Uterus (tissue), 4 donors: Measurements from ENCODE around the gene GLP1R. TPM values are rescaled to one million over a fixed set of nuclear protein-coding genes. Genes with fewer than 3 reads are reported as not detected.

Experiments used
- DNase-seq, 2 donors: peaks; one replicate each; pipeline ENCODE4 v3.0.0-alpha.2; 2019 to 2020
- H3K27ac ChIP-seq, 2 donors: fragments of 200-600 bp; sonication (generic); 1 replicate in 1 of 2; 2 replicates in 1 of 2; pipeline ENCODE4 v1.5.1; 2016 to 2018
- H3K27me3 ChIP-seq, 2 donors: fragments of 200-600 bp; sonication (generic); one replicate each; pipeline ENCODE4 v1.5.1; 2018 to 2019; ENCODE audit warnings: control low read depth in 1 of 2
- H3K36me3 ChIP-seq, 2 donors: fragments of 200-600 bp; sonication (generic); one replicate each; pipeline ENCODE4 v1.5.1; 2019; ENCODE audit warnings: control low read depth in 1 of 2
- H3K4me1 ChIP-seq, 2 donors: fragments of 200-600 bp; sonication (generic); one replicate each; pipeline ENCODE4 v1.5.1; 2018 to 2019; ENCODE audit warnings: control low read depth in 1 of 2
- H3K4me3 ChIP-seq, 2 donors: fragments of 200-600 bp; sonication (generic); 1 replicate in 1 of 2; 2 replicates in 1 of 2; pipeline ENCODE4 v1.5.1; 2018 to 2019; ENCODE audit warnings: mild to moderate bottlenecking in 1 of 2
- H3K9me3 ChIP-seq, 2 donors: fragments of 200-600 bp; sonication (generic); one replicate each; pipeline ENCODE4 v1.5.1; 2019; ENCODE audit warnings: control low read depth in 1 of 2
- POLR2A ChIP-seq, 2 donors: fragments of 450-650 bp; IDR thresholded peaks; one replicate each; pipeline ENCODE4 v1.6.1; 2016; ENCODE audit warnings: antibody characterized with exemption in 2 of 2, mild to moderate bottlenecking in 1 of 2, moderate library complexity in 1 of 2
- intact Hi-C: fragments of 100-400 bp; cut with DNase I; formaldehyde crosslinking; loops from one replicate; pipeline ENCODE4 v1.15.1; 2023; ENCODE audit warnings: low total_unique reads
- total RNA-seq, 4 donors: library from RNA; depleted of rRNA in 3 of 4; stranded (reverse); fragments of >200 nt in 3 of 4; gene quantifications; one replicate each; pipeline versions ENCODE4 v1.1.0 to v1.2.4, GENCODE V29; 2014 to 2023
- TF ChIP-seq, protein P1 (sequence below), 4 experiments: fragments of 200-600 bp in 2 of 4; fragments of 450-650 bp in 2 of 4; sonication (generic) in 2 of 4; IDR thresholded peaks; one replicate each; pipeline ENCODE4 v1.5.1; 2016 to 2019; ENCODE audit warnings: antibody characterized with exemption in 4 of 4, mild to moderate bottlenecking in 2 of 4, moderate library complexity in 1 of 4
- donor health status: DM: yes; HTN: yes; CAD: no.

Gene GLP1R
- total RNA-seq, 4 donors from 2014 or later: 0.55 TPM; not detected in 3

DNA sequence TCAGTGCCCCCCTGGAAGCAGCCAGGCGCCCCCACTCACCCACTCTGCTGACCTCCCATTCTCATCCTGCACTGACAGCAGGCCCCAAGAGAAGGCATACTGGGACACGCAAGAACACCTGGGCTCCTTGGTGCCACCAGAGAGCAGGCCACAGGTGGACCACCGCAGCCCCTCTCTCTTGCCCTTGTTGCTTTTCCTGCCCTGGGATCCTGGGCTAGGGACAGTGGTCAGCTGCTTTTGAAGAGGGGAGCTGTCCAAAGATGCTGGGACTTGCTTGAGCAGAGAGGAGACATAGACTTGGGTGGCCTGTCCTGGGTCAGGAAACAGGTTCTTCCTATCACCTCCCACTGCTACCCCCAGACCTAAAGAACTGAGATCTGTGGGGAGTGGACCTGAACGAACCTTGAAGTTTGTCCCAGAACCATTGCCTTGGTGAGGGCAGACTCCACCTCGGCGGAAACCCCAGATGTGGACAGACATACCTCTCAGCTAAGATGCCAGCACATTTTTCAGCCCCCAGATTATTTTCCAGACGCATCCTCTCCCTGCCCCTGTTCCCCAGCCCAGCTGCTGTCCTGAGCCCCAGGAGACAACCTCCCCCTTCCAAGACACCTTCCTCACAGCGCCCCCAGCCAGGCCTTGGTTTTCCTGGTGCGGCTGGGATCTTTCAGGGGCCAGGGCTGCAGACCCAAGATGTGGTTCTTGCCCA is 1.1 kb downstream of the GLP1R start:
- no peak for TF ChIP-seq POLR2A (IDR thresholded peaks at IDR 0.05)
- TF ChIP-seq, protein P1, sequence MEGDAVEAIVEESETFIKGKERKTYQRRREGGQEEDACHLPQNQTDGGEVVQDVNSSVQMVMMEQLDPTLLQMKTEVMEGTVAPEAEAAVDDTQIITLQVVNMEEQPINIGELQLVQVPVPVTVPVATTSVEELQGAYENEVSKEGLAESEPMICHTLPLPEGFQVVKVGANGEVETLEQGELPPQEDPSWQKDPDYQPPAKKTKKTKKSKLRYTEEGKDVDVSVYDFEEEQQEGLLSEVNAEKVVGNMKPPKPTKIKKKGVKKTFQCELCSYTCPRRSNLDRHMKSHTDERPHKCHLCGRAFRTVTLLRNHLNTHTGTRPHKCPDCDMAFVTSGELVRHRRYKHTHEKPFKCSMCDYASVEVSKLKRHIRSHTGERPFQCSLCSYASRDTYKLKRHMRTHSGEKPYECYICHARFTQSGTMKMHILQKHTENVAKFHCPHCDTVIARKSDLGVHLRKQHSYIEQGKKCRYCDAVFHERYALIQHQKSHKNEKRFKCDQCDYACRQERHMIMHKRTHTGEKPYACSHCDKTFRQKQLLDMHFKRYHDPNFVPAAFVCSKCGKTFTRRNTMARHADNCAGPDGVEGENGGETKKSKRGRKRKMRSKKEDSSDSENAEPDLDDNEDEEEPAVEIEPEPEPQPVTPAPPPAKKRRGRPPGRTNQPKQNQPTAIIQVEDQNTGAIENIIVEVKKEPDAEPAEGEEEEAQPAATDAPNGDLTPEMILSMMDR (IDR thresholded peaks at IDR 0.05): no peak
- intact Hi-C loops: no loop called here
- Histone ChIP-seq H3K36me3 (no peaks in the 10 kb centered on the region), H3K4me3 (no peak overlapping the region), H3K4me1 (no peaks in the 10 kb centered on the region), H3K27me3 (peaks cover 0 to 4% of the 10 kb centered on the region in 2 donors), H3K27ac (no peak overlapping the region), H3K9me3 (no peaks in the 10 kb centered on the region)
- DNase-seq: no peak

DNA sequence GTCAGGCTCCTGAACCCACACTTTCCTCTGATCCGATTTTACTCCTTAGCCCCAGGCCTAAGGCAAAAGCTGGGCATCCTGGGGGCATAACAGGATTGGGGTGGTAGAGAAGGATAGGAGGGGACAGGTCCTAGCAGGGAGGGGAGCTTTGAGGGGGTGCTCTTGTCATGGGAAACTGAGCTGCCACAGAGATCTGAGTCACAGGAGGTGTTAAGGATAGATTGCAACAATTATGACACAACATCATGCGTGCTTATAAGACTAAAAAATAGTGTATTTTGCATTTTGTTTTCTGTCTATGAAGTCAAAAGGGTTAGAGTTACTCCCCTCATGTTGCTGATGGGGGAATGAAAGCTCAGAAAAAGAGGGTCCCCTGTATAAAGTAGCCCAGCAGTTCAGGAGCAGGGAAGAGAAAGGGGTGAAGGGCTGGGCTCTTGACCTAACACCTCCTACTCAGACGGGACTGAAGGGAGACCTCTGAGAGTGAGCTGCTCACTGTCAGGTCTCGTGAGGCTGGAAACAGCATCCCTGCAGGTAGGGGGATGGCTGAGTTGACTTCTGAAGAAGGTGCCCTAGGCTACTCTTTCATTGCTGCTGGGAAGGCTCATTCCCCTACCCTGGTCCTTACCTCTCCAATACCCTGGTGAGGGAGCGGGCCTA is 2.0 kb downstream of the GLP1R start:
- no peak for DNase-seq
- intact Hi-C loops: no loop called here
- no peak overlapping the region for H3K4me3 ChIP-seq
- H3K9me3 ChIP-seq: no peaks in the 10 kb centered on the region
- H3K36me3 ChIP-seq: no peaks in the 10 kb centered on the region
- H3K4me1 ChIP-seq: no peaks in the 10 kb centered on the region
- TF ChIP-seq POLR2A (IDR thresholded peaks at IDR 0.05): no peak
- TF ChIP-seq, protein P1 (IDR thresholded peaks at IDR 0.05): no peak
- H3K27me3 ChIP-seq: peaks cover 0 to 4% of the 10 kb centered on the region in 2 donors
- no peak overlapping the region for H3K27ac ChIP-seq

DNA sequence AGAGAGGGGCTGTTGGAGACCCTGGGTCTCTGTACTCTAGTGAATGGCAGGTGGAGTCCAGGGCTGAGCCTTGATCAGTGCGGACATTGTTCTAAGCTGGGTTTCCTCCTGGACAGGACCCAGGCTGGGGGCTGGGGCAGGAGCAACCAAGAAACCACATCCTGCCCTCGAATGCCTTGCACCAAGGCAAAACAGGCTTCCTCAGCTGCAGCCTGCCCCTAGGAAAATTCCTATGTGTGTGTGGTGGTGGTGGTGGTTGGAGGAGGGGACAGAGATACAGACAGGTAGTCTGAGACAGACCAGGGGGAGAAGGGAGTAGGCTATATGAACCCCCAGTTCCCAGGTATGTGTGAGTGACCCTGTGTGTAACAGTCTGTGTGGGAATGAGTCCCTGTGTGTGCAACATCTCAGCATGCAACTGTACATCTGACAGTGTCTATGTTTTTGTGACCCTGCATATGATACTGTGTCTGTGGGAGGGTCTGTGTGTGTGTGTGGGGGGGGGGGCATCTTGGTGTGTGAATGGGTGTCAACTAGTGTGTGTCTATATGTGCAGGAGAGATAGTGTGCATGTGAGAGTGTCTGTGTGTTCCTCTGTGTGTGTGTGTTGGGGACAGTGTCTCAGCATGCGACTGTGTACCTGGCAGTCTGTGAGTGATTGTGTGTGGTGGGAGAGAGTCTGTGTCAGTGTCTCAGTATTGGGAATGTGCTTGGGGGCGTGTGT is 3.0 kb downstream of the GLP1R start:
- no peaks in the 10 kb centered on the region for H3K4me1 ChIP-seq
- H3K27ac ChIP-seq: no peak overlapping the region
- peaks cover 0 to 4% of the 10 kb centered on the region in 2 donors for H3K27me3 ChIP-seq
- no peaks in the 10 kb centered on the region for H3K9me3 ChIP-seq
- no peak overlapping the region for H3K4me3 ChIP-seq
- TF ChIP-seq, protein P1 (IDR thresholded peaks at IDR 0.05): no peak
- TF ChIP-seq POLR2A (IDR thresholded peaks at IDR 0.05): no peak
- intact Hi-C loops: no loop called here
- no peaks in the 10 kb centered on the region for H3K36me3 ChIP-seq
- DNase-seq: no peak

DNA sequence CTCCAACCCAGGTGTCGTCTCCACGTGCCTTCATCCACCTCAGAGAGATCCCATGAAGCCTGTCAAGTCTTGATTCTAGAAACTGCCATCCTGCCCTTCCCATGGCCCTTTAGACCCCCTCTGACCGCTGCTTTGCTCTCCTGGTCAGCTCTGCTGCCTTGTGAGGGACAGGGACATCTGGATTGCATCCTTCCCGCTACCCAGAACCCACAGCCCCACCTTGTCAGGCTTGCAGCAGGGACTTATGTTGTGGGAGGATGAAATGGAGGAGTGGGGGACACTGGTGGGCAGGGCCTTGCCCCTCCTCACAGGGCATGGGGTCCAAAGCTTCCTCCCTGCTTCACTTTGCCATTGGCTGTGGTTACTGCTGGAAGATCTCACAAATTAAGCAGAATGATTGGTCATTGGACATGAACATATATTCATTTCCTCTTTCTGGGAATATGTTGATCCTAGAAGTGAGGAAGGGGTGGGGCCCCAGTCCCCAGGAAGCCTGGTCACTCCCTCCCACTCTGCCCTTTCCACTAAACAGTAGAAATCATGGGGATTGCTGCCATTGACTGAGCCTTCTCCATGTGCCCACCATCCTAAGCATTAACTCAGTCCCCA is 4.5 kb downstream of the GLP1R start:
- no peak for DNase-seq
- Histone ChIP-seq H3K36me3 (no peaks in the 10 kb centered on the region), H3K27me3 (peaks cover 0 to 3% of the 10 kb centered on the region in 2 donors), H3K4me1 (no peaks in the 10 kb centered on the region), H3K9me3 (no peaks in the 10 kb centered on the region), H3K4me3 (no peak overlapping the region), H3K27ac (no peak overlapping the region)
- TF ChIP-seq, protein P1 (IDR thresholded peaks at IDR 0.05): no peak
- TF ChIP-seq POLR2A (IDR thresholded peaks at IDR 0.05): no peak
- intact Hi-C loops: no loop called here
